GM20431 (cell line): ENCODE results near the gene MICAL3.
"Not testable (repeated sequence)": the region's sequence is repeated elsewhere in the genome, so short reads cannot be mapped to it uniquely, and the experiment has no call there.

Source experiments
- in situ Hi-C: fragments of 300-500 bp; cut with MseI, MboI; formaldehyde crosslinking; loops from one replicate; pipeline ENCODE4 v1.15.0; 2020; ENCODE audit warnings: low sequenced_read_pairs; ENCODE audit not compliant: unreplicated experiment

The MICAL3 gene

GRCh38 chr22:18005201-18005926, 19.0 kb downstream of the MICAL3 start:
- in situ Hi-C loops: no loop called here

DNA sequence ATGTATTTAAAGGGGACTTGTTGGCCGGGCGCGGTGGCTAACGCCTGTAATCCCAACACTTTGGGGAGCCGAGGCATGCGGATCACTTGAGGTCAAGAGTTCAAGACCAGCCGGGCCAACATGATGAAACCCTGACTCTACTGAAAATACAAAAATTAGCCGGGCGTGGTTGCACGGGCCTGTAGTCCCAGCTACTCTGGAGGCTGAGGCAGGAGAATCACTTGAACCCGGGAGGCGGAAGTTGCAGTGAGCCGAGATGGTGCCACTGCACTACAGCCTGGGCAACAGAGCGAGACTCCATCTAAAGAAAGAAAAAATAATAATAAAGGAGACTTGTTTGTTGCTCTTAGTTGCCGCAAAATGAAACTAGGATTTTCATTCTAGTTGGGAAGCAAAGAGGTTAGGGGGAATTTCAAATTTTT, 22.5 kb downstream of the MICAL3 start:
- in situ Hi-C loops: not testable (repeated sequence)

DNA sequence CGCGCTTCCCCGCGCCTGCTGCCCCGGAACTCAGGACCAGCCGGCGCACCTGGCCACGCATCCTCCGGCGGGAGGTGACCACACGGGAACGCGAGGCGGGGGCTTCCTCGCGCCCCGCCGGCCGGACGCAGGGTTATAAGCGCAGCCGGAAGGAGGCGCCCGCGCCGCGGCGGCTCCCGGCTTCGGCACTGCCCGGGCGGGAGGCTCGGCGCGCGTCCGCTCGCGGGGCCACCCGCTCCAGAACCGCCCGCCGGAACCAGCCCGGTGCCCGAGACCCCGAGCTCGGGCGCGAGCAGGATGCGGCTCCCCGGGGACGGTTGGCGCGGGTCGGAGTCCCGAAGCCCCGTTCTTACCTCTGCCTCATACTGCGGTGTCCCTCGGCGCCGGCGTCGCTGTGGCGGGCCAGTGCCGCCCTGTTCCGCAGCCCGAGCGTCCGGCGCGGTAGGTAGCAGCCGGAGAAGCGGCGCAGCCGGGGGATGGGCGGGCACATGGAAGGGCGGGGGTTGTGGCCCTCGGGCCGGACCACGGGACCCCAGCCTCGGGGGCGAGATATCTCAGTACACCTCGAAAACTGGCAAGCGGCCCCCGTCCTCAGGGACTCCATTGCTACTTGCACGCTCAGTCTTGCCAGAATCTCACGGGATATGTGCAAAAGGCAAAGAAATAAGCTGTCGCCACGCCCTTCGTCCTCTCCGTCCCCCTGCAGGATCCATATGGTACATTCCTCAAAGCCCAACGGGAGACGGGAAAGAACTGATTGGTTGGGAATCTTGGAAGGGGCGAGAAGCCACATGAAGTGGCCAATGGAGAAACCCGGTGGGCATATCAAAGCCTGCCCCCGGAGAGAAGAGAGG, 23.1 kb downstream of the MICAL3 start:
- in situ Hi-C loops: no loop called here

GRCh38 chr22:18000441-18001039, 23.8 kb downstream of the MICAL3 start:
- in situ Hi-C loops: no loop called here

GRCh38 chr22:17999851-18000250, 24.5 kb downstream of the MICAL3 start:
- in situ Hi-C loops: no loop called here

DNA sequence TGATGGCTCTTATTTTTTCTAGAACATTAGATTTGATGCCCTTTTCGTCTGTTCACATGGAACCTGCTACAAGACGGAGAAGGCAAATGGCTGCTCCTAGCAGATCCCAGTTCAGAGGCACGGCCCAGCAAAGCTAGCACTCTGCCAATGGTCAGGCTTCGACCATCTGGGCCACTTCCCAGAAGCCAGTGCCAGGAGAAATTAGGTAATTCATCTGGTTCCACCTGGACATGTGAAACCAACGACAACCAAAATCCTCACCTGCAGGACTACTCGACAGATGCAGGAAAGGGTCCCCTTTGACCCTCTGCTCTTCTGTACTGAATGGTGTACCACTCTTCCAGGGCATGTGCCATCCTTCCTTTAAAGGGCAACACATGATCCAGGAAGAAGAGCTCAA, 25.4 kb downstream of the MICAL3 start:
- in situ Hi-C loops: no loop called here

DNA sequence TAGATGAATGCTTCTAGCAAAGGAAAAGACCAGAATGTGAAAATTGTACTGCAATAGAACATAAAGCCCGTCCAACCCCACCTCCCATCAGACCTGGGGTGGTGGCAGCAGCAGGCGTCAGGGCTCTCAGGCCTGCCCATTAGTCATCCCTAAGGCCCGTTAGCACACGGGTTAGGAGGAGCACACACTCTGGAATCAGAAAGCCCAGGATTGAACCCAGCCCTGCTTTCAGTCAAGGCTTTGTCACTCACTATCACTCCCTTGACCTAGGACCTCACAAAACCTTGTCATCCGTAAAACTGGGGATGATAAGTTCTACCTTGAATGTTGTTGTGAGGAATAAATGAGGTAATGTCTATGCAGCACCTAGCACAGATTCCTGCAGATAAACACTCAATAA, 26.9 kb downstream of the MICAL3 start:
- in situ Hi-C loops: no loop called here

- in situ Hi-C loops: not testable (repeated sequence)
These were observed 29.1 kb downstream of the MICAL3 start for GRCh38 chr22:17995256-17995655.

GRCh38 chr22:17994424-17995108, 29.8 kb downstream of the MICAL3 start:
- in situ Hi-C loops: no loop called here

DNA sequence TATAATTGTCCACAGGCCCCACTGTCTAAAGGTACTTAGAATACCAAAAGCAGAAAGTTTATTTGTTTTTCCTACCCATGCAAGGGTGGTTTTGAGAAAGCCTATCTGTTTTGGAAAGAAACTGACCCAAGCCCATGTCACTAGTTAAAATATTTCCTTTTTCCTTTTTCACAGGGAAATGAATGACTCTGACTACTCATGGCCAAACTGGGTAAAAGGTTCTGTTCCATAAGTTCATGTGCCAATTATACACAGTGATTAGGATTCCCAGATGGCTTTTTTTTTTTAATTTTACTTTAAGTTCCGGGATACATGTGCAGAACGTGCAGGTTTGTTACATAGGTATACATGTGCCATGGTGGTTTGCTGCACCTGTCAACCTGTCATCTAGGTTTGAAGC, 31.4 kb downstream of the MICAL3 start:
- in situ Hi-C loops: not testable (repeated sequence)

DNA sequence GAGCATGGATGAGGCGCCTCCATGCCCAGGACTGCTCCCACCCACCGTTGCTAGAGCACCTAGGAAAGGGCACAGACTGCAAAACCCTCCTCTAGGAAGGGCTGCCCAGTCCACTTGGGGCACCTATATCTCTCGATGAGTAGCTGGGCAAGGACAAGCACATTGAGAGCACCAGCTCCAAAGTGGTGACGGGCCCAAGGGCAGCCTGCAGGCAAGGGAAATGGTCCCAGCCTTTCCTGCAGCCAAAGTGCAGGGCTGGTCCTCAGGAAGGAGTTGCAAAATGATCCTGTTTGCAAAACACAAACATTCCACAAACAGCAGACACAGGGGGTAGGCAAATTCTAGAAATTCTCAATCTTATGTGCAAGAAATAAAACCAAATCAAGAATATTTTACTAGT, 32.4 kb downstream of the MICAL3 start:
- in situ Hi-C loops: not testable (repeated sequence)

DNA sequence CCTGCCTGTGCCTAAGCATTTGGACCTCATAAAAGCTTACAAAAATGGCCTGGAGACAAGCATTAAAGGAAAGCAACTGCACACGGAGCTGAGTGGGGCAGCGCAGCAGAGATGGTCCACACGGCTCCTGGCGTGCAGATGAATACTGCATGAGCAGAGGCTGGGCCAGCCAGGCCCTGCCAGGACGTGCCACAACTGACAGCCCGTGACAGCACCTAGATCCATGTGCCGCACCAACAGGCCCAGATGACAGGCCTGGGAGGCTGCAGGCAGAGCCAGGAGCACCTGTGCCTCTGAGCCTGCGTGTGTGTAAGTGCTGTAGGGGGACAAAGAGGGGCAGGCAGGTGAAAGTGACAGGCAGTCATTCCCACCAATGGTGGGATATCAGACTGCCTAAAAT, 33.4 kb downstream of the MICAL3 start:
- in situ Hi-C loops: no loop called here

- in situ Hi-C loops: no loop called here
These were observed 34.2 kb downstream of the MICAL3 start for GRCh38 chr22:17990147-17990546.

- in situ Hi-C loops: no loop called here
These were observed 35.4 kb downstream of the MICAL3 start for GRCh38 chr22:17988800-17989513.

- in situ Hi-C loops: no loop called here
These were observed 38.8 kb downstream of the MICAL3 start for GRCh38 chr22:17985606-17986005.

DNA sequence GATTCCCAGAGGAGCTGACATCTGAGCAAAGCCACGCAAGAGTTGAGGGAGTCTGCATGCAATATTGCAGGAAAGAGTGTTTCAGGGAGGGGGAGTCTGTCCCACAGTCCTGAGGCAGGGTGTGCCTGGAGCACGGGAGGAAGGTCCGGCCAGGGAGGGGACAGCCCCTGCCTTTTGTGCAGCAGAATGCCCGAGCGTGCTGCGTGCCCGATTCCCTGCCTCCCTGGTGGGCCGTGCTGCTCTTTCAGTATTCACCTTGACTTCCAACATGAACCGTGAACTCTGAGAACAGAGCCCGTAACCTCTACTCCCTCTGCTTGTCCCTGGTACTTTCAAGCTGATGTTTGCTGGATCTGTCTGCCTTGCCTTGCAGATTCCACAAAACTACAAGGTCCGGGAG, 39.3 kb downstream of the MICAL3 start:
- in situ Hi-C loops: not testable (repeated sequence)

DNA sequence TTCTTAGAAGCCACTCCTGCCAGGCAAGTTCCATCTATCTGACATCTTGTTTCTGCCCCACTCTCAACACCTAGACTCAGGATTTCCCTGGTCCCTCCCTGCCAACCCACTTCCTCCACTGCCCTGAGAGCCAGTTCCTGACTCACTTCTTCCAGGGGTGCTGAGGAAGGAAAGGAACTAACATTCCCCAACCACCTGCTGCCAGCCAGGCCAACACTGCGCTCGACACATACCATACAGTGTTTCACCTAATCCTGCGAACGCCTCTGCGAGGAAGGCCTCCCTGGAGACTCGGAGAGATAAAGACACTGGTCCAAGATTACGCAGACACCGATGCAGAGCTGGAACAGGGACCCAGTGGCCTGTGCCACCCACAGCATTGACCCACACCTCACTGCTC, 40.2 kb downstream of the MICAL3 start:
- in situ Hi-C loops: no loop called here

GRCh38 chr22:17982572-17983141, 41.7 kb downstream of the MICAL3 start:
- in situ Hi-C loops: no loop called here

GRCh38 chr22:17981497-17981896, 42.9 kb downstream of the MICAL3 start:
- in situ Hi-C loops: no loop called here
